Measurements from ENCODE around the gene USP53. TPM values are rescaled to one million over a fixed set of nuclear protein-coding genes. Genes with fewer than 3 reads are reported as not detected.
A peak's percentile ranks its signal among the peaks of the same experiment; 100 is the strongest.

Gene USP53
- total and polyA plus RNA-seq, 9 of the 15 experiments (the other 6 are each of a cell fraction or from before 2014, with no cell fraction given), result 2.9 to 9.6 (median 8.3) TPM

DNA sequence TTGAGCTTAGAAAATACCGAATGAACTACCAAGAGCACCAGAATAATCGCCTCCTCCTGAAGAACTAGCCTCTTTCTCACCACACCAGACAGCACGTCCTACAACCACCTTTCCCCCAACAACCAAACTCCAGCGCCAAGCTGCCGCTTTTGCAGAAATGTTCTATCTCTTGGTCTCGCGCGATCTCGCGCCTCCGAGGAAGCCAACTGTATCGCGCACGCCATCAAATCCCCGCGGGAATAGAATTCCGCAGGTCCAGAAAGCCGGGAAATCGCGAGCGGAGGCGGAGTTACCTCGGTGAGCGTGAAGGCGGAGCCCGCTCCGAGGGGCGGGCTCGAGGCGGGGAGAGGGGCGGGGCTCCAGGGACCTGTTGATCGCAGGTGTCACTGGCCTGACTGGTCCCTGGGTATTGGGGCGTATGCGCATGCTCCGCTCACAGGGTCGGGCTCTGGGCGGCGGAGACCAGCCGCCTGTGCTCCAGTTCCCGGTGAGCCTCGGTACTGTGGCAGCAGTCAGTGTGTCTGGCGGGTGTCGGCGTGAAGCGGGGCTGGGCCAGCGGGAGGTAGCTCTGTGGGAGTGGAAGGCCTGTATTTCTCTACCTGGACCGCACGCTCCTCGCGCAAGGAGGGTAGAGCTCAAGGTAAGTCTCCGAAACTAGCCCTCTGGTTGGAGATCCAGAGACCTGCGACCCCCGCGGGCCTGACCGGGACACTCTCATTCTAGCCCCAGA is at the start of gene USP53 (continued):
- TF ChIP-seq, protein P1, sequence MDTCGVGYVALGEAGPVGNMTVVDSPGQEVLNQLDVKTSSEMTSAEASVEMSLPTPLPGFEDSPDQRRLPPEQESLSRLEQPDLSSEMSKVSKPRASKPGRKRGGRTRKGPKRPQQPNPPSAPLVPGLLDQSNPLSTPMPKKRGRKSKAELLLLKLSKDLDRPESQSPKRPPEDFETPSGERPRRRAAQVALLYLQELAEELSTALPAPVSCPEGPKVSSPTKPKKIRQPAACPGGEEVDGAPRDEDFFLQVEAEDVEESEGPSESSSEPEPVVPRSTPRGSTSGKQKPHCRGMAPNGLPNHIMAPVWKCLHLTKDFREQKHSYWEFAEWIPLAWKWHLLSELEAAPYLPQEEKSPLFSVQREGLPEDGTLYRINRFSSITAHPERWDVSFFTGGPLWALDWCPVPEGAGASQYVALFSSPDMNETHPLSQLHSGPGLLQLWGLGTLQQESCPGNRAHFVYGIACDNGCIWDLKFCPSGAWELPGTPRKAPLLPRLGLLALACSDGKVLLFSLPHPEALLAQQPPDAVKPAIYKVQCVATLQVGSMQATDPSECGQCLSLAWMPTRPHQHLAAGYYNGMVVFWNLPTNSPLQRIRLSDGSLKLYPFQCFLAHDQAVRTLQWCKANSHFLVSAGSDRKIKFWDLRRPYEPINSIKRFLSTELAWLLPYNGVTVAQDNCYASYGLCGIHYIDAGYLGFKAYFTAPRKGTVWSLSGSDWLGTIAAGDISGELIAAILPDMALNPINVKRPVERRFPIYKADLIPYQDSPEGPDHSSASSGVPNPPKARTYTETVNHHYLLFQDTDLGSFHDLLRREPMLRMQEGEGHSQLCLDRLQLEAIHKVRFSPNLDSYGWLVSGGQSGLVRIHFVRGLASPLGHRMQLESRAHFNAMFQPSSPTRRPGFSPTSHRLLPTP (IDR thresholded peaks at IDR 0.05; ENCODE audit: borderline replicate concordance, extremely low read depth, insufficient read length), result no peak
- TF ChIP-seq RNF2 (IDR thresholded peaks at IDR 0.05) (no peak), YBX1 (IDR thresholded peaks at IDR 0.05) (no peak), HDAC8 (tag; IDR thresholded peaks at IDR 0.05) (no peak), ZFP1 (CRISPR knock-in tag; IDR thresholded peaks at IDR 0.05) (no peak), TAF9B (IDR thresholded peaks at IDR 0.05; ENCODE audit: partially characterized antibody) (peak; percentile 78), MAZ (CRISPR knock-in tag; conservative IDR thresholded peaks at IDR 0.05 in 1 of 2, IDR thresholded peaks at IDR 0.05 in 1 of 2) (peak; percentile 39 to 58)
- TF ChIP-seq, protein P2, sequence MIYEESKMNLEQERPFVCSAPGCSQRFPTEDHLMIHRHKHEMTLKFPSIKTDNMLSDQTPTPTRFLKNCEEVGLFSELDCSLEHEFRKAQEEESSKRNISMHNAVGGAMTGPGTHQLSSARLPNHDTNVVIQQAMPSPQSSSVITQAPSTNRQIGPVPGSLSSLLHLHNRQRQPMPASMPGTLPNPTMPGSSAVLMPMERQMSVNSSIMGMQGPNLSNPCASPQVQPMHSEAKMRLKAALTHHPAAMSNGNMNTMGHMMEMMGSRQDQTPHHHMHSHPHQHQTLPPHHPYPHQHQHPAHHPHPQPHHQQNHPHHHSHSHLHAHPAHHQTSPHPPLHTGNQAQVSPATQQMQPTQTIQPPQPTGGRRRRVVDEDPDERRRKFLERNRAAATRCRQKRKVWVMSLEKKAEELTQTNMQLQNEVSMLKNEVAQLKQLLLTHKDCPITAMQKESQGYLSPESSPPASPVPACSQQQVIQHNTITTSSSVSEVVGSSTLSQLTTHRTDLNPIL (CRISPR knock-in tag; IDR thresholded peaks at IDR 0.05), result no peak
- TF ChIP-seq, protein P3, sequence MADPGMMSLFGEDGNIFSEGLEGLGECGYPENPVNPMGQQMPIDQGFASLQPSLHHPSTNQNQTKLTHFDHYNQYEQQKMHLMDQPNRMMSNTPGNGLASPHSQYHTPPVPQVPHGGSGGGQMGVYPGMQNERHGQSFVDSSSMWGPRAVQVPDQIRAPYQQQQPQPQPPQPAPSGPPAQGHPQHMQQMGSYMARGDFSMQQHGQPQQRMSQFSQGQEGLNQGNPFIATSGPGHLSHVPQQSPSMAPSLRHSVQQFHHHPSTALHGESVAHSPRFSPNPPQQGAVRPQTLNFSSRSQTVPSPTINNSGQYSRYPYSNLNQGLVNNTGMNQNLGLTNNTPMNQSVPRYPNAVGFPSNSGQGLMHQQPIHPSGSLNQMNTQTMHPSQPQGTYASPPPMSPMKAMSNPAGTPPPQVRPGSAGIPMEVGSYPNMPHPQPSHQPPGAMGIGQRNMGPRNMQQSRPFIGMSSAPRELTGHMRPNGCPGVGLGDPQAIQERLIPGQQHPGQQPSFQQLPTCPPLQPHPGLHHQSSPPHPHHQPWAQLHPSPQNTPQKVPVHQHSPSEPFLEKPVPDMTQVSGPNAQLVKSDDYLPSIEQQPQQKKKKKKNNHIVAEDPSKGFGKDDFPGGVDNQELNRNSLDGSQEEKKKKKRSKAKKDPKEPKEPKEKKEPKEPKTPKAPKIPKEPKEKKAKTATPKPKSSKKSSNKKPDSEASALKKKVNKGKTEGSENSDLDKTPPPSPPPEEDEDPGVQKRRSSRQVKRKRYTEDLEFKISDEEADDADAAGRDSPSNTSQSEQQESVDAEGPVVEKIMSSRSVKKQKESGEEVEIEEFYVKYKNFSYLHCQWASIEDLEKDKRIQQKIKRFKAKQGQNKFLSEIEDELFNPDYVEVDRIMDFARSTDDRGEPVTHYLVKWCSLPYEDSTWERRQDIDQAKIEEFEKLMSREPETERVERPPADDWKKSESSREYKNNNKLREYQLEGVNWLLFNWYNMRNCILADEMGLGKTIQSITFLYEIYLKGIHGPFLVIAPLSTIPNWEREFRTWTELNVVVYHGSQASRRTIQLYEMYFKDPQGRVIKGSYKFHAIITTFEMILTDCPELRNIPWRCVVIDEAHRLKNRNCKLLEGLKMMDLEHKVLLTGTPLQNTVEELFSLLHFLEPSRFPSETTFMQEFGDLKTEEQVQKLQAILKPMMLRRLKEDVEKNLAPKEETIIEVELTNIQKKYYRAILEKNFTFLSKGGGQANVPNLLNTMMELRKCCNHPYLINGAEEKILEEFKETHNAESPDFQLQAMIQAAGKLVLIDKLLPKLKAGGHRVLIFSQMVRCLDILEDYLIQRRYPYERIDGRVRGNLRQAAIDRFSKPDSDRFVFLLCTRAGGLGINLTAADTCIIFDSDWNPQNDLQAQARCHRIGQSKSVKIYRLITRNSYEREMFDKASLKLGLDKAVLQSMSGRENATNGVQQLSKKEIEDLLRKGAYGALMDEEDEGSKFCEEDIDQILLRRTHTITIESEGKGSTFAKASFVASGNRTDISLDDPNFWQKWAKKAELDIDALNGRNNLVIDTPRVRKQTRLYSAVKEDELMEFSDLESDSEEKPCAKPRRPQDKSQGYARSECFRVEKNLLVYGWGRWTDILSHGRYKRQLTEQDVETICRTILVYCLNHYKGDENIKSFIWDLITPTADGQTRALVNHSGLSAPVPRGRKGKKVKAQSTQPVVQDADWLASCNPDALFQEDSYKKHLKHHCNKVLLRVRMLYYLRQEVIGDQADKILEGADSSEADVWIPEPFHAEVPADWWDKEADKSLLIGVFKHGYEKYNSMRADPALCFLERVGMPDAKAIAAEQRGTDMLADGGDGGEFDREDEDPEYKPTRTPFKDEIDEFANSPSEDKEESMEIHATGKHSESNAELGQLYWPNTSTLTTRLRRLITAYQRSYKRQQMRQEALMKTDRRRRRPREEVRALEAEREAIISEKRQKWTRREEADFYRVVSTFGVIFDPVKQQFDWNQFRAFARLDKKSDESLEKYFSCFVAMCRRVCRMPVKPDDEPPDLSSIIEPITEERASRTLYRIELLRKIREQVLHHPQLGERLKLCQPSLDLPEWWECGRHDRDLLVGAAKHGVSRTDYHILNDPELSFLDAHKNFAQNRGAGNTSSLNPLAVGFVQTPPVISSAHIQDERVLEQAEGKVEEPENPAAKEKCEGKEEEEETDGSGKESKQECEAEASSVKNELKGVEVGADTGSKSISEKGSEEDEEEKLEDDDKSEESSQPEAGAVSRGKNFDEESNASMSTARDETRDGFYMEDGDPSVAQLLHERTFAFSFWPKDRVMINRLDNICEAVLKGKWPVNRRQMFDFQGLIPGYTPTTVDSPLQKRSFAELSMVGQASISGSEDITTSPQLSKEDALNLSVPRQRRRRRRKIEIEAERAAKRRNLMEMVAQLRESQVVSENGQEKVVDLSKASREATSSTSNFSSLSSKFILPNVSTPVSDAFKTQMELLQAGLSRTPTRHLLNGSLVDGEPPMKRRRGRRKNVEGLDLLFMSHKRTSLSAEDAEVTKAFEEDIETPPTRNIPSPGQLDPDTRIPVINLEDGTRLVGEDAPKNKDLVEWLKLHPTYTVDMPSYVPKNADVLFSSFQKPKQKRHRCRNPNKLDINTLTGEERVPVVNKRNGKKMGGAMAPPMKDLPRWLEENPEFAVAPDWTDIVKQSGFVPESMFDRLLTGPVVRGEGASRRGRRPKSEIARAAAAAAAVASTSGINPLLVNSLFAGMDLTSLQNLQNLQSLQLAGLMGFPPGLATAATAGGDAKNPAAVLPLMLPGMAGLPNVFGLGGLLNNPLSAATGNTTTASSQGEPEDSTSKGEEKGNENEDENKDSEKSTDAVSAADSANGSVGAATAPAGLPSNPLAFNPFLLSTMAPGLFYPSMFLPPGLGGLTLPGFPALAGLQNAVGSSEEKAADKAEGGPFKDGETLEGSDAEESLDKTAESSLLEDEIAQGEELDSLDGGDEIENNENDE (IDR thresholded peaks at IDR 0.05; ENCODE audit: low read depth, low read length), result no peak
